Heart left ventricle (tissue), 16 donors: Measurements from ENCODE around the gene MATK. TPM values are rescaled to one million over a fixed set of nuclear protein-coding genes. Genes with fewer than 3 reads are reported as not detected.

Experiments
- ATAC-seq, 4 donors: fragments of 200-7000 bp; cut with Tn5 transposase; one replicate each; pipeline ENCODE4 v1.9.1; 2020 to 2022; ENCODE audit warnings: moderate library complexity in 4 of 4, mild to moderate bottlenecking in 3 of 4, moderate number of reproducible peaks in 1 of 4
- DNase-seq, 5 donors: peaks; one replicate each; pipeline ENCODE4 v3.0.0-alpha.2; 2020
- H3K27ac ChIP-seq, 12 donors: fragments of 200-600 bp; sonication (generic) in 4 of 12; one replicate each; pipeline versions ENCODE4 v1.5.0 to v1.8.0; 2016 to 2022; ENCODE audit warnings: mild to moderate bottlenecking in 2 of 12
- H3K27me3 ChIP-seq, 9 donors: fragments of 200-600 bp; sonication (generic) in 2 of 9; one replicate each; pipeline versions ENCODE4 v1.5.1 to v1.8.0; 2016 to 2022; ENCODE audit warnings: mild to moderate bottlenecking in 3 of 9
- H3K36me3 ChIP-seq, 9 donors: fragments of 200-600 bp; sonication (generic) in 2 of 9; one replicate each; pipeline versions ENCODE4 v1.5.0 to v1.8.0; 2018 to 2022; ENCODE audit warnings: mild to moderate bottlenecking in 2 of 9
- H3K4me1 ChIP-seq, 12 donors: fragments of 200-600 bp; sonication (generic) in 4 of 12; one replicate each; pipeline versions ENCODE4 v1.5.0 to v1.8.0; 2016 to 2022; ENCODE audit warnings: mild to moderate bottlenecking in 3 of 12
- H3K4me3 ChIP-seq, 12 donors: fragments of 200-600 bp; sonication (generic) in 4 of 12; one replicate each; pipeline versions ENCODE4 v1.5.0 to v1.8.0; 2017 to 2022; ENCODE audit warnings: mild to moderate bottlenecking in 9 of 12, moderate library complexity in 4 of 12
- H3K9me3 ChIP-seq, 12 donors: fragments of 200-600 bp; sonication (generic) in 4 of 12; one replicate each; pipeline versions ENCODE4 v1.5.0 to v1.8.0; 2016 to 2022; ENCODE audit warnings: mild to moderate bottlenecking in 1 of 12
- CTCF ChIP-seq, 12 donors: fragments of 200-600 bp; sonication (generic) in 4 of 12; IDR thresholded peaks; one replicate each; pipeline versions ENCODE4 v1.5.0 to v1.8.0; 2018 to 2022; ENCODE audit warnings: antibody characterized with exemption in 12 of 12, mild to moderate bottlenecking in 5 of 12
- POLR2A ChIP-seq, 2 donors: fragments of 450-650 bp; IDR thresholded peaks; one replicate each; pipeline ENCODE4 v1.6.1; 2017; ENCODE audit warnings: antibody characterized with exemption in 2 of 2, mild to moderate bottlenecking in 2 of 2, moderate library complexity in 2 of 2
- WGBS, 4 donors: extraction: QIAGEN DNeasy Blood & Tissue Kit in 2 of 4; methylation state at CpG; one replicate each; pipeline versions ENCODE4 v1.1.5 to v1.1.7; 2013 to 2018; 5-methylcytosine and 5-hydroxymethylcytosine counted together
- intact Hi-C, 10 donors: fragments of 100-400 bp; cut with DNase I; formaldehyde crosslinking; loops; one replicate each; pipeline versions ENCODE4 v1.11.1 to v1.14.2; 2022
- polyA plus RNA-seq, 2 donors: library from polyadenylated mRNA; stranded (reverse); fragments of 200-250 nt; gene quantifications; one replicate each; pipeline ENCODE4 v1.2.3, GENCODE V29; 2013
- total RNA-seq, 9 donors: library from RNA; depleted of rRNA in 2 of 9; stranded (reverse); fragments of >200 nt in 2 of 9; fragmentation: NEBNext Ultra II Directional in 3 of 9; extraction: Animal tissue kit (Norgen Biotek cat#: 25700) in 3 of 9; gene quantifications; one replicate each; pipeline versions ENCODE4 v1.1.0 to v1.2.4, GENCODE V29; 2016 to 2023
- donor health status: ischemic (EF 13 %, LVEDD 7.1; RV severe dilation, severe dysfunction).
- donor health status: healthy with polysubstance abuse.
- donor health status: DM: no; HTN: yes; CAD: no.
- donor health status: DM: no; HTN: no; CAD: no.
- donor health status: ischemic (EF 25% LVEDD 6.9; RV normal size, moderate dysfunction).
- donor health status: ischemic (EF 25% LVEDD 5.7; RV mildly dilated, moderate dysfunction).
- donor health status: healthy.
- donor health status: DM: yes; HTN: yes; CAD: no.
- donor health status: ischemic (EF 35%, LVEDD 5.7; RV mildly dilated, moderate dysfunction).
- donor health status: nonischemic (EF 11% LVEDD 7.7; RV severe dilation, severe dysfunction).
- donor health status: DM: yes; HTN: yes; CAD: no.
- donor health status: PGD.
- donor health status: ischemic (EF 29% LVEDD 5.4; RV normal size, mild dysfunction).
- donor health status: nonischemic (EF 23%, LVEDD 6.1; RV moderate dilation, normal function).

Gene MATK
- total and polyA plus RNA-seq, 11 donors, result 0.20 to 8.9 (median 0.70) TPM

- 89 to 93% (median 90%) methylated on average over 9 of the region's 9 CpGs for WGBS, 4 donors
- ATAC-seq (no peak), DNase-seq (no peak)
- peaks cover 0 to 24% (median 21%) of the 10 kb centered on the region in 12 donors for H3K9me3 ChIP-seq
- no peak overlapping the region for H3K27ac ChIP-seq
- H3K36me3 ChIP-seq, result no peaks in the 10 kb centered on the region
- intact Hi-C loops, result loop anchor here in 1 of 10 donors (5.0 kb wide), 1 partner anchor 41 kb away; no protein-coding TSS in a partner anchor
- TF ChIP-seq CTCF (IDR thresholded peaks at IDR 0.05), result no peak
- TF ChIP-seq POLR2A (IDR thresholded peaks at IDR 0.05), result no peak
- H3K4me3 ChIP-seq, result no peak overlapping the region
- H3K27me3 ChIP-seq, result peaks cover 6 to 39% (median 23%) of the 10 kb centered on the region in 9 donors
- peaks cover 0 to 11% (median 0%) of the 10 kb centered on the region in 12 donors for H3K4me1 ChIP-seq
These were observed 5.3 kb downstream of the MATK start for GRCh38 chr19:3780786-3781304.

GRCh38 chr19:3778899-3779723, 7.1 kb downstream of the MATK start:
- Histone ChIP-seq H3K27me3 (peaks cover 0 to 22% (median 8%) of the 10 kb centered on the region in 9 donors), H3K36me3 (no peaks in the 10 kb centered on the region), H3K4me1 (no peaks in the 10 kb centered on the region), H3K9me3 (peaks cover 0 to 24% (median 21%) of the 10 kb centered on the region in 12 donors), H3K4me3 (no peak overlapping the region), H3K27ac (no peak overlapping the region)
- intact Hi-C loops, result loop anchor here in 1 of 10 donors (10.0 kb wide), 1 partner anchor 146 kb away; no protein-coding TSS in a partner anchor
- WGBS, 4 donors, result 72 to 91% (median 73%) methylated on average over 14 to 44 of the region's 44 CpGs
- ATAC-seq (no peak), DNase-seq (no peak)
- TF ChIP-seq CTCF (IDR thresholded peaks at IDR 0.05), result no peak
- no peak for TF ChIP-seq POLR2A (IDR thresholded peaks at IDR 0.05)

- intact Hi-C loops, result loop anchor here in 1 of 10 donors (10.0 kb wide), 1 partner anchor 147 kb away; no protein-coding TSS in a partner anchor
- DNase-seq (no peak), ATAC-seq (no peak)
These were observed 7.9 kb downstream of the MATK start for GRCh38 chr19:3778104-3778867.

More at GRCh38 chr19:3778104-3778867, 7.9 kb downstream of the MATK start:
- TF ChIP-seq POLR2A (IDR thresholded peaks at IDR 0.05) (no peak), CTCF (IDR thresholded peaks at IDR 0.05) (no peak)
- peaks cover 0 to 14% (median 0%) of the 10 kb centered on the region in 9 donors for H3K27me3 ChIP-seq
- no peak overlapping the region for H3K27ac ChIP-seq
- H3K4me1 ChIP-seq, result no peaks in the 10 kb centered on the region
- peaks cover 0 to 24% (median 21%) of the 10 kb centered on the region in 12 donors for H3K9me3 ChIP-seq
- no peaks in the 10 kb centered on the region for H3K36me3 ChIP-seq
- no peak overlapping the region for H3K4me3 ChIP-seq
- WGBS, 4 donors, result 86 to 88% (median 87%) methylated on average over 18 to 37 of the region's 37 CpGs
